Body of pancreas (tissue), 4 donors: Measurements from ENCODE around the gene RUSF1. TPM values are rescaled to one million over a fixed set of nuclear protein-coding genes. Genes with fewer than 3 reads are reported as not detected.

Source experiments
- ATAC-seq: fragments of 150-250 bp; one replicate; pipeline ENCODE4 v1.9.1; 2016
- DNase-seq, 4 donors: peaks; one replicate each; pipeline ENCODE4 v3.0.0-alpha.2; 2019
- H3K27ac ChIP-seq, 4 donors: fragments of 200-600 bp; sonication (generic); 1 replicate in 3 of 4; 2 replicates in 1 of 4; pipeline versions ENCODE4 v1.5.1 to v1.6.1; 2016 to 2019; ENCODE audit warnings: mild to moderate bottlenecking in 1 of 4, mixed read lengths in 1 of 4, moderate library complexity in 1 of 4
- H3K27me3 ChIP-seq, 2 donors: fragments of 200-600 bp; sonication (generic); one replicate each; pipeline ENCODE4 v1.6.0; 2016; ENCODE audit warnings: mild to moderate bottlenecking in 1 of 2
- H3K36me3 ChIP-seq, 2 donors: fragments of 200-600 bp; sonication (generic); replicated peaks in 1 of 2; 2 replicates each; pipeline ENCODE4 v1.5.1; 2016; ENCODE audit warnings: low read depth in 2 of 2; ENCODE audit not compliant: insufficient read depth in 1 of 2
- H3K4me1 ChIP-seq: fragments of 200-600 bp; sonication (generic); one replicate; pipeline ENCODE4 v1.6.0; 2016
- H3K4me3 ChIP-seq, 2 donors: fragments of 200-600 bp; sonication (generic); 1 replicate in 1 of 2; 2 replicates in 1 of 2; pipeline ENCODE4 v1.5.1; 2016 to 2019
- H3K9me3 ChIP-seq, 3 donors: fragments of 200-600 bp; sonication (generic); 1 replicate in 2 of 3; 2 replicates in 1 of 3; pipeline ENCODE4 v1.5.1; 2016
- CTCF ChIP-seq, 7 experiments: fragments of 450-650 bp in 4 of 7; fragments of 200-600 bp in 3 of 7; sonication (generic) in 3 of 7; IDR thresholded peaks; one replicate each; pipeline ENCODE4 v1.5.1; 2016 to 2019; ENCODE audit warnings: antibody characterized with exemption in 7 of 7
- POLR2A ChIP-seq, 3 donors: fragments of 450-650 bp; IDR thresholded peaks; one replicate each; pipeline ENCODE4 v1.6.1; 2016; ENCODE audit warnings: antibody characterized with exemption in 3 of 3, mild to moderate bottlenecking in 2 of 3
- WGBS, 2 donors: methylation state at CpG; one replicate each; pipeline ENCODE4 v1.1.5; 2017; 5-methylcytosine and 5-hydroxymethylcytosine counted together
- intact Hi-C: fragments of 100-400 bp; cut with DNase I; formaldehyde crosslinking; loops from one replicate; pipeline ENCODE4 v1.15.1; 2023
- total RNA-seq, 2 donors: library from RNA; depleted of rRNA; stranded (reverse); fragments of >200 nt; gene quantifications; one replicate each; pipeline ENCODE4 v1.1.0, GENCODE V29; 2016

RUSF1 gene
- total RNA-seq, 2 donors from 2014 or later = 72.9 to 77.5 TPM

DNA sequence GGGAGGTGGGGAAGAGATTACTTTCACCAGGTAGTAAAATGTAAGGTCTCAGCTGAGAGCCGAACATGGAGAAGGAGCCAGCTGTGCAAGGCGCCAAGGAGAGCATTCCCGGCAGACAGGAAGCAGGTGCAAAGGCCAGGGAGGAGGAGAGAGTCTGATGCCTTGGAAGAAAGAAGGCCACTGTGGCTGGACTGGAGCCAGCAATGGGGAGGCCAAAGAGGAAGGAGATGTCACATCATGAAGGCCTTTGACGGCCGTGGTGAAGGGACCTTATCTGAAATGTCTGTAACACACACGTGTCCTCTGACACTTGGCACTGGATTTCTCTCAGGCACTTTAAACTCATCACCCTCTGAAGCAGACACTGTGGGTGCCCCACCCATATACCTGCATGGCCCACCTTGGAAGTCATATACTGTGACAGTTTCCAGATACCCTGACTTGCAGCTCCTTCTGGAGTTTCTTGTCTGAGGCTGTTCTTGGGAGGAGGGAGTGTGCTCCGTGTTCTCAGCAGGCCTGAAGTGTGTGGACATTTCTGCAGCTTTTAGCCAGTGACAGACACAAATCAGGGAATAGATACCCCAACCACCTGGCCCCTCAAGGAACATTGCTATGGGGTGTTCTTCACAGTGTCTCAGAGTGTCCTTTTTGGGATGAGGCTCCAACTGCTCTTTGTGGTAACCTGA is 27.2 kb downstream of the RUSF1 start:
- no peaks in the 10 kb centered on the region for H3K9me3 ChIP-seq
- no peaks in the 10 kb centered on the region for H3K27me3 ChIP-seq
- ATAC-seq (no peak), DNase-seq (no peak)
- intact Hi-C loops = no loop called here
- H3K4me3 ChIP-seq = no peak overlapping the region
- H3K27ac ChIP-seq = no peak overlapping the region
- 49 to 50% methylated on average over 7 of the region's 7 CpGs for WGBS, 2 donors
- TF ChIP-seq POLR2A (IDR thresholded peaks at IDR 0.05) (no peak), CTCF (IDR thresholded peaks at IDR 0.05) (no peak)
- H3K36me3 ChIP-seq = no peaks in the 10 kb centered on the region
- peaks cover 23% of the 10 kb centered on the region for H3K4me1 ChIP-seq

GRCh38 chr16:31479751-31480150 is 28.4 kb downstream of the RUSF1 start:
- Histone ChIP-seq H3K9me3 (no peaks in the 10 kb centered on the region), H3K4me1 (peaks cover 22% of the 10 kb centered on the region), H3K4me3 (no peak overlapping the region), H3K27me3 (no peaks in the 10 kb centered on the region), H3K36me3 (no peaks in the 10 kb centered on the region), H3K27ac (no peak overlapping the region)
- DNase-seq = no peak
- intact Hi-C loops = no loop called here
- no peak for ATAC-seq
- TF ChIP-seq POLR2A (IDR thresholded peaks at IDR 0.05) (no peak), CTCF (IDR thresholded peaks at IDR 0.05) (no peak)
- 88 to 89% methylated on average over 7 to 9 of the region's 9 CpGs for WGBS, 2 donors

GRCh38 chr16:31478956-31479355 is 29.2 kb downstream of the RUSF1 start:
- intact Hi-C loops = no loop called here
- ATAC-seq (no peak), DNase-seq (no peak)
- 74 to 89% methylated on average over 3 of the region's 3 CpGs for WGBS, 2 donors
- Histone ChIP-seq H3K4me3 (no peak overlapping the region), H3K9me3 (no peaks in the 10 kb centered on the region), H3K36me3 (no peaks in the 10 kb centered on the region), H3K27me3 (no peaks in the 10 kb centered on the region), H3K4me1 (peaks cover 22% of the 10 kb centered on the region), H3K27ac (no peak overlapping the region)
- TF ChIP-seq CTCF (IDR thresholded peaks at IDR 0.05) (no peak), POLR2A (IDR thresholded peaks at IDR 0.05) (no peak)

GRCh38 chr16:31477220-31478216 is 30.7 kb downstream of the RUSF1 start:
- peak; percentile 71 for ATAC-seq
- H3K36me3 ChIP-seq = no peaks in the 10 kb centered on the region
- 1 to 6% methylated on average over 18 to 67 of the region's 67 CpGs for whole genome bisulfite sequencing, 2 donors
- H3K4me1 ChIP-seq = peaks cover 26% of the 10 kb centered on the region
- peak overlapping the region; percentile 29 to 55 for H3K4me3 ChIP-seq
- TF ChIP-seq CTCF (IDR thresholded peaks at IDR 0.05) = peak in 6 of 7 experiments; percentile 40 to 76 (median 68)
- TF ChIP-seq POLR2A (IDR thresholded peaks at IDR 0.05) = peak; percentile 37 to 58 (median 50)
- intact Hi-C loops = no loop called here
- no peaks in the 10 kb centered on the region for H3K27me3 ChIP-seq
- DNase-seq = peak; percentile 82 to 88 (median 88)
- H3K9me3 ChIP-seq = no peaks in the 10 kb centered on the region
- H3K27ac ChIP-seq = peak overlapping the region; percentile 87 to 94 (median 89)
